Effector memory CD8-positive, alpha-beta T cell (primary cell): ENCODE measurements around the gene SPPL3.

ENCODE experiments used
- ATAC-seq: fragments of 150-1000 bp; cut with Tn5 transposase; replicated peaks from 2 replicates; pipeline ENCODE4 v1.10.0; 2021; ENCODE audit warnings: mild to moderate bottlenecking, moderate library complexity
- DNase-seq, 3 experiments: peaks; one replicate each; pipeline ENCODE4 v3.0.0; 2021
- H3K27ac Mint-ChIP-seq, 2 donors: one replicate each; pipeline ENCODE4 v1.8.0; 2022; ENCODE audit warnings: mild to moderate bottlenecking in 2 of 2, mixed read lengths in 2 of 2, moderate library complexity in 2 of 2
- H3K27me3 Mint-ChIP-seq, 2 donors: one replicate each; pipeline ENCODE4 v1.8.0; 2022; ENCODE audit warnings: mixed read lengths in 2 of 2
- H3K36me3 Mint-ChIP-seq: one replicate; pipeline ENCODE4 v1.8.0; 2022; ENCODE audit warnings: mild to moderate bottlenecking, moderate library complexity, mixed read lengths; ENCODE audit not compliant: insufficient read depth
- H3K4me1 Mint-ChIP-seq, 2 donors: one replicate each; pipeline ENCODE4 v1.8.0; 2022; ENCODE audit warnings: low read depth in 2 of 2, mixed read lengths in 2 of 2
- H3K4me3 Mint-ChIP-seq, 2 donors: one replicate each; pipeline ENCODE4 v1.8.0; 2022; ENCODE audit warnings: mild to moderate bottlenecking in 2 of 2, mixed read lengths in 2 of 2, moderate library complexity in 2 of 2
- H3K9me3 Mint-ChIP-seq, 2 donors: one replicate each; pipeline ENCODE4 v1.8.0; 2022; ENCODE audit warnings: mixed read lengths in 2 of 2

SPPL3 gene

DNA sequence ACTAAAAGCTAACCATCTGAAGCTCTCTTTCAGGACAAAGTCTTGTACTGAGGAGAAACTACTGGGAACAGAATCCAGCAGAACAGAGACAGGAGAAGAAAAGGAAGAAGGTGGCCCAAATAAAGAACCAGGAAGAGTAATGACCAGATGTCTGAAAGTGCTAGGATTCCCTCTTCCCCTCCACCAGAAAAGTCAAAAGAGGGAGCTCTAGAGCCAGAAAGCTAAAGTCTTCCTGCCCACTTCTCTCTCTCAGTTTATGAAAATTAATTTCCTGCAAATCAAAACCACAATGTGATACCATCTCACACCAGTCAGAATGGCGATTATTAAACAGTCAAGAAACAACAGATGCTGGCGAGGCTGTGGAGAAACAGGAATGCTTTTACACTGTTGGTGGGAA is 47.2 kb downstream of the SPPL3 start:
- Mint-ChIP-seq H3K9me3 (peaks cover 0 to 3% of the 10 kb centered on the region in 2 donors), H3K27me3 (no peaks in the 10 kb centered on the region), H3K4me3 (peak overlapping the region in 1 of 2 donors; percentile 62), H3K27ac (peak overlapping the region in 1 of 2 donors; percentile 59), H3K4me1 (peaks cover 26 to 42% of the 10 kb centered on the region in 2 donors), H3K36me3 (peaks cover 8% of the 10 kb centered on the region)
- peak; percentile 54 for ATAC-seq
- no peak for DNase-seq

- ATAC-seq (no peak), DNase-seq (no peak)
- peaks cover 31 to 43% of the 10 kb centered on the region in 2 donors for H3K4me1 Mint-ChIP-seq
- H3K9me3 Mint-ChIP-seq: peaks cover 0 to 3% of the 10 kb centered on the region in 2 donors
- H3K27ac Mint-ChIP-seq: no peak overlapping the region
- no peak overlapping the region for H3K4me3 Mint-ChIP-seq
- H3K36me3 Mint-ChIP-seq: peaks cover 13% of the 10 kb centered on the region
- H3K27me3 Mint-ChIP-seq: no peaks in the 10 kb centered on the region
Observed at GRCh38 chr12:120855823-120856588, 48.2 kb downstream of the SPPL3 start.

DNA sequence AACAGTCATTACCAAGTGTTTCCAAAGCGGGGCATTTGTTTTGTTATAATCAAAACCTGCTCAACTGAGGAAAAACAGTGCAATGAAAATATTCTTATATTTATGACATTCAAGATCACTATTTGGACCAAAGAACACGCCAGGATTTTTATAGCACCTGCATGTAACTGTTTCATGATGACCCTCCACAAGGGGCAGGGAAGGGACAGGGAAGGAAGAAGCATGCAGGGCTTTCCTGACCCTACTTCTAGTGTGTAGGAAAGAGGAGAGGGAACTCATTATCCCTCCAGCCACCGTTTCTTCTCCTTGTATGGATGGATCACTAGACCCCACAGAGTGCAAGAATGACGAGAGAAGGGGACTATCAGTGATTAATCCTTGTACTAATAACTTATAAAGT is 49.4 kb downstream of the SPPL3 start:
- H3K36me3 Mint-ChIP-seq: peaks cover 13% of the 10 kb centered on the region
- no peak overlapping the region for H3K4me3 Mint-ChIP-seq
- no peak for ATAC-seq
- peaks cover 34 to 51% of the 10 kb centered on the region in 2 donors for H3K4me1 Mint-ChIP-seq
- H3K27me3 Mint-ChIP-seq: no peaks in the 10 kb centered on the region
- no peak overlapping the region for H3K27ac Mint-ChIP-seq
- H3K9me3 Mint-ChIP-seq: peaks cover 0 to 3% of the 10 kb centered on the region in 2 donors
- DNase-seq: no peak

DNA sequence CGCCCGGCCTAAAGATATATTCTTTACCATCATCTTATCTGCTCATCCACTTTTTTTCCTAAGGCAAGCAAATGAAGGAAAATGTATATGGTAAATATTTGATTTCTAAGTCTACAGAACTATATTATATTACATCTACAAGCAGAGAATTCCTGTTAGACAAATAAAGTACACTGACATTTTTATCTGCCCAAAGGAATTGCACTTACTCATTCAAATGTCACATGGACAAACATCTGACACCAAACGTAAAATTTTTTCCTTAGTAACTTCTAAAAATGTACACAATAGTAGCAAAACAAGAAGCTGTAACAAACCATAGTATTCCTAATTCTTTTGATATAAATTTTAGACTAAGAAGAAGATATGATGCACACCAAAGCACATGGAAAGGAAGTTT is 51.0 kb downstream of the SPPL3 start:
- peaks cover 13% of the 10 kb centered on the region for H3K36me3 Mint-ChIP-seq
- DNase-seq (no peak), ATAC-seq (no peak)
- H3K27me3 Mint-ChIP-seq: no peaks in the 10 kb centered on the region
- H3K4me1 Mint-ChIP-seq: peaks cover 33 to 56% of the 10 kb centered on the region in 2 donors
- no peak overlapping the region for H3K27ac Mint-ChIP-seq
- H3K9me3 Mint-ChIP-seq: no peaks in the 10 kb centered on the region
- no peak overlapping the region for H3K4me3 Mint-ChIP-seq

DNA sequence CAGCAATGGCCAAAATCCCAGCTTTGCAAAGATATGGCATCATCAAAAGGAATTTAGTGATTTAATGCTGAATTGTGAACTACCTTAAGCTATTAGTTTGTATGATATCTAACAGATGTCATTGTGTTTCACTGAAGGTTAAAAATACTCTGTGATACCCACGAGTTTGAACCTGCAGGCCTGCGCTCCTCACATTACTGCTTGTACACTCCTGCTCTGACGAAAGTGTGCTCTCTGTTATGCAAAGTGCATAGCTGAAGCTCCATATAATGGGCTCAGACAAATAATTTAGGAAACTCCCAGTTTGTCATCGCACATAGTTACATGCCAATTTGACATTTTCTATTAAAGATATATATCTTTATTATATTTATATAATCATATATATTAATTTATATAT is 52.2 kb downstream of the SPPL3 start:
- no peak overlapping the region for H3K27ac Mint-ChIP-seq
- ATAC-seq: no peak
- H3K4me1 Mint-ChIP-seq: peaks cover 32 to 59% of the 10 kb centered on the region in 2 donors
- no peaks in the 10 kb centered on the region for H3K9me3 Mint-ChIP-seq
- H3K4me3 Mint-ChIP-seq: no peak overlapping the region
- H3K27me3 Mint-ChIP-seq: no peaks in the 10 kb centered on the region
- H3K36me3 Mint-ChIP-seq: peaks cover 13% of the 10 kb centered on the region
- no peak for DNase-seq

DNA sequence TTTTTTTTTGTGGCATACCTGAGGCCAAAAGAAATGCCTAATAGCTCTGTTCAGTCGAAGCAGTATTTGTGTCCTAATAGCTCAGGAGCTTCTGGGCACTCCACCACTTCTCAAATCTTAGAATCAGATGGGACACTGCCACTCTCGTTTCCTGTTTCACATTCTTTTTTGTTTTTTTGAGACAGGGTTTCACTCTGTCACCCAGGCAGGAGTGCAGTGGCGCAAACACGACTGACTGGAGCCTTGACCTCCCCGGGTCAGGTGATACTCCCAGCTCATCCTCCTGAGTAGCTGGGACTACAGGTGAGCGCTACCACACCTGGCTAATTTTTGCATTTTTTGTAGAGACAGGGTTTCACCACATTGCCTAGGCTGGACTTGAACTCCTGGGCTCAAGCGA is 52.7 kb downstream of the SPPL3 start:
- DNase-seq: no peak
- peak; percentile 26 for ATAC-seq

GRCh38 chr12:120849765-120850164 is 54.4 kb downstream of the SPPL3 start:
- no peak overlapping the region for H3K4me3 Mint-ChIP-seq
- H3K9me3 Mint-ChIP-seq: no peaks in the 10 kb centered on the region
- no peak for ATAC-seq
- DNase-seq: no peak
- no peak overlapping the region for H3K27ac Mint-ChIP-seq
- H3K27me3 Mint-ChIP-seq: no peaks in the 10 kb centered on the region
- H3K4me1 Mint-ChIP-seq: peaks cover 27 to 63% of the 10 kb centered on the region in 2 donors
- H3K36me3 Mint-ChIP-seq: peaks cover 10% of the 10 kb centered on the region

More for the DNA sequence above, 52.7 kb downstream of the SPPL3 start:
- Mint-ChIP-seq H3K4me1 (peaks cover 30 to 58% of the 10 kb centered on the region in 2 donors), H3K27ac (peak overlapping the region in 1 of 2 donors; percentile 58), H3K27me3 (no peaks in the 10 kb centered on the region), H3K4me3 (peak overlapping the region in 1 of 2 donors; percentile 15), H3K36me3 (peaks cover 13% of the 10 kb centered on the region), H3K9me3 (no peaks in the 10 kb centered on the region)

DNA sequence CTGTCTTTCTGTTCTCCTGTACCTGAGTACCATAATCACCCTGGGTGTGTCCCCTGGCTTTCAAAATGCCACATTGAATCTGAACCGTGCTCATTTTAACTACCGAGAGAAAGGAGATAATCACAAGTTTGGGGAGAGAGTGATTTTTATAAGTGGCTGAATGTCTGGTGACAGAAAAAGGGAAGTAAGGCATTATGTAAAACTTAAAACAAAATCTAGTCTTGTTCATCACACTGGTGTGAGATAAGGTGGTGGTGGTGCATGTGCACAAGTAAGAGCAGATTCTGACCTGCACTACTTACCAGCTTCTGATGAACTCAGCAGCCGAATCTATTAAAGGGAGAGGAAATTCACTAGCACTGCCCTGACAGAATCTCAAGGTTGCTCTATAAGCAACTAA is 56.3 kb downstream of the SPPL3 start:
- Mint-ChIP-seq H3K9me3 (no peaks in the 10 kb centered on the region), H3K4me1 (peaks cover 31 to 68% of the 10 kb centered on the region in 2 donors), H3K36me3 (peaks cover 5% of the 10 kb centered on the region), H3K4me3 (no peak overlapping the region), H3K27me3 (no peaks in the 10 kb centered on the region), H3K27ac (peak overlapping the region in 1 of 2 donors; percentile 22)
- no peak for DNase-seq
- no peak for ATAC-seq

GRCh38 chr12:120847392-120847791 is 56.8 kb downstream of the SPPL3 start:
- Mint-ChIP-seq H3K9me3 (no peaks in the 10 kb centered on the region), H3K4me1 (peaks cover 31 to 70% of the 10 kb centered on the region in 2 donors), H3K27ac (peak overlapping the region in 1 of 2 donors; percentile 56), H3K4me3 (no peak overlapping the region), H3K36me3 (peaks cover 5% of the 10 kb centered on the region), H3K27me3 (no peaks in the 10 kb centered on the region)
- DNase-seq (no peak), ATAC-seq (no peak)

- H3K4me3 Mint-ChIP-seq: peak overlapping the region in 1 of 2 donors; percentile 13
Observed at GRCh38 chr12:120846721-120847120, 57.4 kb downstream of the SPPL3 start.

GRCh38 chr12:120845696-120846095 is 58.5 kb downstream of the SPPL3 start:
- DNase-seq (no peak), ATAC-seq (no peak)
- no peaks in the 10 kb centered on the region for H3K36me3 Mint-ChIP-seq
- H3K9me3 Mint-ChIP-seq: no peaks in the 10 kb centered on the region
- no peaks in the 10 kb centered on the region for H3K27me3 Mint-ChIP-seq
- H3K27ac Mint-ChIP-seq: peak overlapping the region in 1 of 2 donors; percentile 7
- H3K4me1 Mint-ChIP-seq: peaks cover 26 to 64% of the 10 kb centered on the region in 2 donors
- no peak overlapping the region for H3K4me3 Mint-ChIP-seq

More at GRCh38 chr12:120846721-120847120, 57.4 kb downstream of the SPPL3 start:
- Mint-ChIP-seq H3K4me1 (peaks cover 35 to 72% of the 10 kb centered on the region in 2 donors), H3K27ac (peak overlapping the region in 1 of 2 donors; percentile 56), H3K9me3 (no peaks in the 10 kb centered on the region), H3K27me3 (no peaks in the 10 kb centered on the region), H3K36me3 (peaks cover 4% of the 10 kb centered on the region)
- DNase-seq (no peak), ATAC-seq (no peak)

DNA sequence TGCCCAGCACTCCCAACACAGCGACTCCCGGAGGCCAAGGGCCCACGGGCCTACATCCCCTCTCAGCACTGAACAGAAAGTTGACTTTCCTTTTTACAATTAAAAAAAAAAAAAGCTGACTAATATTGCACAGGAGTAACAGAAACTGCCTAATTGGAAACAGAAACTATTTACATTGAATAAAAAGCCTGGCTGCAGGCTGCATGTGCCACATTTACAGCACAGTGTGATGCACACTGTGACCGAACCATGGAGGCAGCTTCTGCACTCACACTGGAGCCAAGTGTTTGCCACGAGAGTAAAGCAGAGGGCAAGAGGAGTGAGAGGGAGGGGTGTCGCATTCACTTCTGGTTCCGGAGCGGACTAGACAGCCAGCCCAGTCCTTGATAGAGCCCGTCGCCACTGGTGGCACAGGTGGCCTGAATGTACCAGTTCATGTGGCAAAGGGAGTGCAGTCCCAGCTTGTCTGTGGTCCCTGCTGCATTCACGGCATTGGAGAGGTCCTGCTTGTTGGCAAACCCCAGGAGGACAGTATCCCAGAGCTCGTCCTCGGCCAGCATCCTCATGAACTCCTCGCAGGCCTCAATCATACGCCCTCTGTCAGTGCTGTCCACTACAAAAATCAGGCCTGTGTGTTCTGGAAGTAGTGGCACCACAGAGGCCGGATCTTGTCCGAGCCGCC is 59.2 kb downstream of the SPPL3 start:
- no peak for ATAC-seq
- no peaks in the 10 kb centered on the region for H3K27me3 Mint-ChIP-seq
- H3K36me3 Mint-ChIP-seq: no peaks in the 10 kb centered on the region
- H3K4me1 Mint-ChIP-seq: peaks cover 29 to 61% of the 10 kb centered on the region in 2 donors
- H3K9me3 Mint-ChIP-seq: no peaks in the 10 kb centered on the region
- no peak overlapping the region for H3K4me3 Mint-ChIP-seq
- H3K27ac Mint-ChIP-seq: peak overlapping the region in 1 of 2 donors; percentile 14
- DNase-seq: no peak

DNA sequence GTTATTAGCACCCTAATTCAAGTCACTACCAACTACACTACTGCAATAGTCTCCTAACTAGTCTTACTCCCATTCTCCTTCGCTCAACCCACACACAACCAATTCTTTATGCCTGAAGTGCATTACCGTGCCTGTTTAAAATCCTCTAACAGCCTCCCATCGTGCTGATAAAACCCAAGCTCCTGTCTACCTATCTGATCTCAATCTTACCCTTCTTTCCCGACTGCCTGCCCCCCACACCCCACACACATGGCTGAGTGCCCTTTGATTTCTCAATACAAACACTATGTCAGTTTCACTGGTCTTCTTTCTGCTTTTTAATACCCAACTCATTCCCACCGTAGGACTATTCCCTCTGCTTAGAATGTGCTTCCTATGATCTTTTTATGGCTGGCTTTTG is 59.9 kb downstream of the SPPL3 start:
- Mint-ChIP-seq H3K36me3 (no peaks in the 10 kb centered on the region), H3K27ac (peak overlapping the region in 1 of 2 donors; percentile 14), H3K4me1 (peaks cover 29 to 57% of the 10 kb centered on the region in 2 donors), H3K4me3 (no peak overlapping the region), H3K27me3 (no peaks in the 10 kb centered on the region), H3K9me3 (no peaks in the 10 kb centered on the region)
- no peak for ATAC-seq
- no peak for DNase-seq

- DNase-seq (no peak), ATAC-seq (no peak)
- H3K27ac Mint-ChIP-seq: no peak overlapping the region
- H3K4me1 Mint-ChIP-seq: peaks cover 29 to 59% of the 10 kb centered on the region in 2 donors
- no peaks in the 10 kb centered on the region for H3K9me3 Mint-ChIP-seq
- H3K4me3 Mint-ChIP-seq: no peak overlapping the region
- H3K27me3 Mint-ChIP-seq: no peaks in the 10 kb centered on the region
- H3K36me3 Mint-ChIP-seq: no peaks in the 10 kb centered on the region
Observed at GRCh38 chr12:120843472-120843871, 60.7 kb downstream of the SPPL3 start.
